ENCODE measurements around the gene TPX2. TPM values are rescaled to one million over a fixed set of nuclear protein-coding genes. Genes with fewer than 3 reads are reported as not detected.

The TPX2 gene
- polyA plus RNA-seq, 1 donor (not counting 4 experiments of a cell fraction or from before 2014, with no cell fraction given) = 31.5 TPM

- Histone ChIP-seq H3K9me3 (ENCODE audit: control insufficient read depth, low read depth, low read length) (no peaks in the 10 kb centered on the region), H3K9ac (ENCODE audit: control insufficient read depth, extremely low read depth, insufficient read depth, low read length) (no peak overlapping the region), H3K9me1 (ENCODE audit: control insufficient read depth, extremely low read depth, insufficient read depth, low read length) (no peaks in the 10 kb centered on the region), H3K36me3 (ENCODE audit: control insufficient read depth in 2 of 2, extremely low read depth in 1 of 2, insufficient read depth in 2 of 2, low read length in 2 of 2) (no peaks in the 10 kb centered on the region), H3K27me3 (ENCODE audit: control insufficient read depth, extremely low read depth, insufficient read depth, low read length) (no peaks in the 10 kb centered on the region), H3K4me2 (ENCODE audit: control insufficient read depth, extremely low read depth, insufficient read depth, low read depth, low read length) (no peak overlapping the region), H2AFZ (ENCODE audit: control insufficient read depth, low read length) (no peak overlapping the region), H3K4me3 (ENCODE audit: control insufficient read depth in 2 of 3, extremely low read depth in 1 of 3, insufficient read depth in 2 of 3, low read depth in 1 of 3, low read length in 3 of 3) (no peak overlapping the region), H3K4me1 (ENCODE audit: control insufficient read depth, extremely low read depth, insufficient read depth, low read length) (peaks cover 4% of the 10 kb centered on the region), H3K79me2 (ENCODE audit: control insufficient read depth, insufficient read depth, low read length) (no peaks in the 10 kb centered on the region), H4K20me1 (ENCODE audit: control insufficient read depth, extremely low read depth, insufficient read depth, low read length) (no peaks in the 10 kb centered on the region), H3K27ac (ENCODE audit: control insufficient read depth, insufficient read depth, low read length) (no peak overlapping the region)
- no peak for TF ChIP-seq CTCF (optimal IDR thresholded peaks at IDR 0.05 in 1 of 3, IDR thresholded peaks at IDR 0.05 in 1 of 3, conservative IDR thresholded peaks at IDR 0.05 in 1 of 3; ENCODE audit: extremely low read depth in 1 of 3, insufficient read depth in 2 of 3, low read length in 3 of 3)
- dilution Hi-C loops (cut with MboI; ENCODE audit: extremely low pct_ligation_motif_present, low sequenced_read_pairs) = no loop called here
- FAIRE-seq (no peak), DNase-seq (ENCODE audit: low read depth, low spot score) (no peak)
These were observed 7.8 kb upstream of the TPX2 start for GRCh38 chr20:31731321-31731717.

GRCh38 chr20:31739550-31739977, 474 bp downstream of the TPX2 start:
- FAIRE-seq (no peak), DNase-seq (ENCODE audit: low read depth, low spot score) (no peak)
- Histone ChIP-seq H3K4me1 (ENCODE audit: control insufficient read depth, extremely low read depth, insufficient read depth, low read length) (peaks cover 13% of the 10 kb centered on the region), H2AFZ (ENCODE audit: control insufficient read depth, low read length) (peak overlapping the region; percentile 93), H3K9me3 (ENCODE audit: control insufficient read depth, low read depth, low read length) (no peaks in the 10 kb centered on the region), H4K20me1 (ENCODE audit: control insufficient read depth, extremely low read depth, insufficient read depth, low read length) (no peaks in the 10 kb centered on the region), H3K27ac (ENCODE audit: control insufficient read depth, insufficient read depth, low read length) (peak overlapping the region; percentile 89), H3K79me2 (ENCODE audit: control insufficient read depth, insufficient read depth, low read length) (peaks cover 50% of the 10 kb centered on the region), H3K27me3 (ENCODE audit: control insufficient read depth, extremely low read depth, insufficient read depth, low read length) (no peaks in the 10 kb centered on the region), H3K36me3 (ENCODE audit: control insufficient read depth in 2 of 2, extremely low read depth in 1 of 2, insufficient read depth in 2 of 2, low read length in 2 of 2) (no peaks in the 10 kb centered on the region), H3K4me3 (ENCODE audit: control insufficient read depth in 2 of 3, extremely low read depth in 1 of 3, insufficient read depth in 2 of 3, low read depth in 1 of 3, low read length in 3 of 3) (peak overlapping the region; percentile 79 to 98 (median 95)), H3K4me2 (ENCODE audit: control insufficient read depth, extremely low read depth, insufficient read depth, low read depth, low read length) (peak overlapping the region; percentile 80), H3K9me1 (ENCODE audit: control insufficient read depth, extremely low read depth, insufficient read depth, low read length) (no peaks in the 10 kb centered on the region), H3K9ac (ENCODE audit: control insufficient read depth, extremely low read depth, insufficient read depth, low read length) (peak overlapping the region; percentile 93)
- dilution Hi-C loops (cut with MboI; ENCODE audit: extremely low pct_ligation_motif_present, low sequenced_read_pairs) = no loop called here
- no peak for TF ChIP-seq CTCF (optimal IDR thresholded peaks at IDR 0.05 in 1 of 3, IDR thresholded peaks at IDR 0.05 in 1 of 3, conservative IDR thresholded peaks at IDR 0.05 in 1 of 3; ENCODE audit: extremely low read depth in 1 of 3, insufficient read depth in 2 of 3, low read length in 3 of 3)
- no peak for TF ChIP-seq EZH2 (IDR thresholded peaks at IDR 0.05; ENCODE audit: low read length)

All from keratinocyte (primary cell).